ENCODE measurements around the gene MMEL1.

DNA sequence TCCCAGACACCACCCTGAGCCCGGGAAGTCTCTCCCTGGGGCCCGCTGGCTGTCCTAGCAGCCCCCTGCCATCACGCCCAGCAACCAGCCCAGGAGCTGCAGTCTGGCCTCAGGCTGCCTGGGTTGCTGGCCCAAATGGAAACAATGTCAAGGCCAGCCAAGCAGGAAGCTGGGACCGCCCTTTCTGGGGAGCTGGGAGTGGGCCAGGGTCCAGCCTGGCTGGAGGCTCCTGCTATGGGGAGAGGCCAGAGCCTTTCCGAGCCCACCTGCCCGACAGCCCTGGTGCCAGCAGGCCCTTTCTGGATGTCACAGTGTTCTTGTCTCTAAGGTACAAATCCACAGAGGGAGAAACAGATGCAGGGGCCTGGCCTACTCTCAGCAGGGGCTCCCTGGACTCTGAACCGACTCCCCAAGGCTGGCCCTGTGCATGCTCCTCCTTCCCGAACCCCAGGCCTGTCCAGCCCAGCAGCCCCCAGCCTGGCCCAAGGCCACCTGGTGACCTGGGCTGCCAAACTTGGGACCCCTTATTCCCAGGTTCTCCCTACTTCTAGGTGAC, 1.2 kb upstream of the MMEL1 start:
- TF ChIP-seq, protein P1, sequence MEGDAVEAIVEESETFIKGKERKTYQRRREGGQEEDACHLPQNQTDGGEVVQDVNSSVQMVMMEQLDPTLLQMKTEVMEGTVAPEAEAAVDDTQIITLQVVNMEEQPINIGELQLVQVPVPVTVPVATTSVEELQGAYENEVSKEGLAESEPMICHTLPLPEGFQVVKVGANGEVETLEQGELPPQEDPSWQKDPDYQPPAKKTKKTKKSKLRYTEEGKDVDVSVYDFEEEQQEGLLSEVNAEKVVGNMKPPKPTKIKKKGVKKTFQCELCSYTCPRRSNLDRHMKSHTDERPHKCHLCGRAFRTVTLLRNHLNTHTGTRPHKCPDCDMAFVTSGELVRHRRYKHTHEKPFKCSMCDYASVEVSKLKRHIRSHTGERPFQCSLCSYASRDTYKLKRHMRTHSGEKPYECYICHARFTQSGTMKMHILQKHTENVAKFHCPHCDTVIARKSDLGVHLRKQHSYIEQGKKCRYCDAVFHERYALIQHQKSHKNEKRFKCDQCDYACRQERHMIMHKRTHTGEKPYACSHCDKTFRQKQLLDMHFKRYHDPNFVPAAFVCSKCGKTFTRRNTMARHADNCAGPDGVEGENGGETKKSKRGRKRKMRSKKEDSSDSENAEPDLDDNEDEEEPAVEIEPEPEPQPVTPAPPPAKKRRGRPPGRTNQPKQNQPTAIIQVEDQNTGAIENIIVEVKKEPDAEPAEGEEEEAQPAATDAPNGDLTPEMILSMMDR (tag by site-specific recombination; IDR thresholded peaks at IDR 0.05), result no peak
- no peak for TF ChIP-seq ZBTB7A (tag by site-specific recombination; IDR thresholded peaks at IDR 0.05; ENCODE audit: low read depth)
